ENCODE measurements around the gene ZNF331. TPM values are rescaled to one million over a fixed set of nuclear protein-coding genes. Genes with fewer than 3 reads are reported as not detected.

The ZNF331 gene
- total RNA-seq, 2 donors from 2014 or later = 16.9 to 26.7 TPM

- no peak for TF ChIP-seq CTCF (IDR thresholded peaks at IDR 0.05)
- Histone ChIP-seq H3K4me1 (no peaks in the 10 kb centered on the region), H3K4me3 (no peak overlapping the region), H3K27ac (no peak overlapping the region), H3K36me3 (no peaks in the 10 kb centered on the region), H3K9me3 (no peaks in the 10 kb centered on the region), H3K27me3 (no peaks in the 10 kb centered on the region)
- no peak for DNase-seq (ENCODE audit: low spot score)
Observed at GRCh38 chr19:53621885-53622740, 84.2 kb downstream of the ZNF331 start.

GRCh38 chr19:53624771-53625545 is 87.0 kb downstream of the ZNF331 start:
- TF ChIP-seq CTCF (IDR thresholded peaks at IDR 0.05) = no peak
- Histone ChIP-seq H3K9me3 (no peaks in the 10 kb centered on the region), H3K27me3 (no peaks in the 10 kb centered on the region), H3K27ac (no peak overlapping the region), H3K36me3 (no peaks in the 10 kb centered on the region), H3K4me3 (no peak overlapping the region), H3K4me1 (no peaks in the 10 kb centered on the region)
- DNase-seq (ENCODE audit: low spot score) = no peak

- no peak for DNase-seq (ENCODE audit: low spot score)
- Histone ChIP-seq H3K27ac (no peak overlapping the region), H3K4me1 (no peaks in the 10 kb centered on the region), H3K4me3 (no peak overlapping the region), H3K36me3 (no peaks in the 10 kb centered on the region), H3K27me3 (no peaks in the 10 kb centered on the region), H3K9me3 (no peaks in the 10 kb centered on the region)
- TF ChIP-seq CTCF (IDR thresholded peaks at IDR 0.05) = no peak
Observed at GRCh38 chr19:53626486-53626885, 88.5 kb downstream of the ZNF331 start.

GRCh38 chr19:53626976-53627375 is 89.0 kb downstream of the ZNF331 start:
- no peak overlapping the region for H3K4me3 ChIP-seq
- TF ChIP-seq CTCF (IDR thresholded peaks at IDR 0.05) = no peak
- no peaks in the 10 kb centered on the region for H3K4me1 ChIP-seq
- no peaks in the 10 kb centered on the region for H3K9me3 ChIP-seq
- H3K36me3 ChIP-seq = no peaks in the 10 kb centered on the region
- H3K27ac ChIP-seq = no peak overlapping the region
- no peaks in the 10 kb centered on the region for H3K27me3 ChIP-seq
- DNase-seq (ENCODE audit: low spot score) = no peak

Other genes starting within 250 kb of the ZNF331 start
- 1 to 10 TPM; 2.4 to 3.3 TPM for gene ZNF845, start 204.4 kb upstream of the ZNF331 start, total RNA-seq
- 1 to 10 TPM; 3.2 to 3.3 TPM for gene ZNF525, start 172.4 kb upstream of the ZNF331 start, total RNA-seq
- gene ZNF765, start 143.0 kb upstream of the ZNF331 start, total RNA-seq = 1 to 10 TPM; 2.3 to 4.2 TPM
- gene ZNF761, start 106.2 kb upstream of the ZNF331 start, total RNA-seq = 1 to 10 TPM; 3.8 to 6.0 TPM
- 1 to 10 TPM in 1 of 2 donors, under 1 TPM in 1; 0.63 to 1.3 TPM for gene ZNF813, start 70.4 kb upstream of the ZNF331 start, total RNA-seq
- gene DPRX, start 93.9 kb downstream of the ZNF331 start, total RNA-seq = not detected

All from right atrium auricular region (tissue), 2 donors.